B cell (primary cell): ENCODE data around the gene ANKS1B. TPM values are rescaled to one million over a fixed set of nuclear protein-coding genes. Genes with fewer than 3 reads are reported as not detected.

Experiments
- ATAC-seq: fragments of 200-7000 bp; cut with Tn5 transposase; one replicate; pipeline ENCODE4 v1.10.0; 2021; ENCODE audit warnings: low read depth, mild to moderate bottlenecking, moderate number of reproducible peaks, moderate library complexity
- CTCF ChIA-PET: fragments of 350-600 bp; sonication (Branson Sonifier 250); formaldehyde crosslinking; loops from one replicate; lab custom pipeline; 2021; ENCODE audit warnings: antibody characterized with exemption, inconsistent platforms; lab: Charles Lee
- POLR2A ChIA-PET: fragments of 350-600 bp; sonication (Branson Sonifier 250); formaldehyde crosslinking; loops from one replicate; lab custom pipeline; 2021; ENCODE audit warnings: antibody characterized with exemption; lab: Charles Lee
- DNase-seq: peaks from one replicate; pipeline ENCODE4 v3.0.0; 2013
- H2AFZ ChIP-seq: 2 replicates; pipeline ENCODE4 v1.6.1; 2012; ENCODE audit warnings: mild to moderate bottlenecking, low read depth, low read length; ENCODE audit not compliant: insufficient read depth, poor library complexity, severe bottlenecking
- H3K27ac ChIP-seq, 2 donors: 1 replicate in 1 of 2; 2 replicates in 1 of 2; pipeline ENCODE4 v1.5.1; 2012 to 2013; ENCODE audit warnings: low read length in 2 of 2, mild to moderate bottlenecking in 2 of 2, moderate library complexity in 1 of 2
- H3K27me3 ChIP-seq, 4 experiments: fragments of 200-600 bp in 1 of 4; sonication (generic) in 1 of 4; replicated peaks in 1 of 4; 1 replicate in 2 of 4; 2 replicates in 2 of 4; pipeline versions ENCODE4 v1.6.1 to v1.7.0; 2013 to 2016; ENCODE audit warnings: low read length in 3 of 4, mild to moderate bottlenecking in 2 of 4, mixed read lengths in 1 of 4, moderate library complexity in 1 of 4; ENCODE audit not compliant: insufficient read depth in 4 of 4, control insufficient read depth in 3 of 4; ENCODE audit errors: control extremely low read depth in 1 of 4
- H3K36me3 ChIP-seq, 2 experiments: replicated peaks in 1 of 2; 1 replicate in 1 of 2; 2 replicates in 1 of 2; pipeline versions ENCODE4 v1.6.1 to v1.7.1; 2013; ENCODE audit warnings: low read length in 1 of 2; ENCODE audit not compliant: insufficient read depth in 2 of 2, control insufficient read depth in 1 of 2; ENCODE audit errors: control extremely low read depth in 1 of 2, extremely low read depth in 1 of 2
- H3K4me1 ChIP-seq, 2 donors: fragments of 200-600 bp in 1 of 2; sonication (generic) in 1 of 2; 1 replicate in 1 of 2; 2 replicates in 1 of 2; pipeline versions ENCODE4 v1.5.1 to v1.6.1; 2013 to 2017; ENCODE audit warnings: low read length in 2 of 2; ENCODE audit not compliant: control insufficient read depth in 2 of 2, insufficient read depth in 2 of 2
- H3K4me2 ChIP-seq: replicated peaks from 2 replicates; pipeline ENCODE3; 2012; ENCODE audit warnings: mild to moderate bottlenecking, low read depth, low read length; ENCODE audit not compliant: poor library complexity, severe bottlenecking
- H3K4me3 ChIP-seq, 5 experiments: fragments of 200-600 bp in 1 of 5; sonication (generic) in 1 of 5; 1 replicate in 3 of 5; 2 replicates in 2 of 5; pipeline versions ENCODE4 v1.5.1 to v1.7.0; 2011 to 2016; ENCODE audit warnings: low read length in 4 of 5, mild to moderate bottlenecking in 4 of 5, low read depth in 2 of 5, control low read depth in 1 of 5, moderate library complexity in 1 of 5; ENCODE audit not compliant: insufficient read depth in 1 of 5; ENCODE audit errors: control extremely low read depth in 1 of 5, extremely low read depth in 1 of 5
- H3K79me2 ChIP-seq: fragments of 200-600 bp; sonication (generic); one replicate; pipeline ENCODE4 v1.6.0; 2016; ENCODE audit warnings: low read length; ENCODE audit not compliant: control insufficient read depth, insufficient read depth
- H3K9ac ChIP-seq: fragments of 200-600 bp; sonication (generic); 2 replicates; pipeline ENCODE4 v1.6.1; 2017; ENCODE audit warnings: mild to moderate bottlenecking, low read length, moderate library complexity
- H3K9me3 ChIP-seq, 3 donors: one replicate each; pipeline versions ENCODE4 v1.6.1 to v1.7.1; 2013; ENCODE audit warnings: low read length in 2 of 3; ENCODE audit not compliant: control insufficient read depth in 2 of 3, insufficient read depth in 1 of 3; ENCODE audit errors: control extremely low read depth in 1 of 3
- H4K20me1 ChIP-seq: 2 replicates; pipeline ENCODE4 v1.6.0; 2012; ENCODE audit warnings: mild to moderate bottlenecking, low read length; ENCODE audit not compliant: insufficient read depth, control insufficient read depth, poor library complexity, severe bottlenecking
- H3K27ac Mint-ChIP-seq: one replicate; pipeline ENCODE4 v1.8.0; 2021; ENCODE audit warnings: mixed read lengths
- H3K27me3 Mint-ChIP-seq: one replicate; pipeline ENCODE4 v1.8.0; 2021; ENCODE audit warnings: mixed read lengths
- H3K4me1 Mint-ChIP-seq: one replicate; pipeline ENCODE4 v1.8.0; 2021; ENCODE audit warnings: mixed read lengths
- H3K4me3 Mint-ChIP-seq: one replicate; pipeline ENCODE4 v1.8.0; 2021; ENCODE audit warnings: mixed read lengths
- H3K9me3 Mint-ChIP-seq: one replicate; pipeline ENCODE4 v1.8.0; 2022; ENCODE audit warnings: mixed read lengths; ENCODE audit not compliant: insufficient read depth
- CTCF ChIP-seq: fragments of 200-600 bp; IDR thresholded peaks from one replicate; pipeline ENCODE4 v1.8.0; 2022; ENCODE audit warnings: antibody characterized with exemption, mild to moderate bottlenecking
- EZH2 ChIP-seq: IDR thresholded peaks from 2 replicates; pipeline ENCODE4 v1.6.1; 2012; ENCODE audit warnings: borderline replicate concordance, low read depth, mild to moderate bottlenecking, moderate library complexity, low read length; ENCODE audit not compliant: insufficient read depth, poor library complexity, severe bottlenecking
- WGBS: methylation state at CpG from one replicate; pipeline ENCODE4 v1.1.5; 2013; ENCODE audit warnings: missing lambda C conversion rate; ENCODE audit not compliant: insufficient coverage; 5-methylcytosine and 5-hydroxymethylcytosine counted together
- intact Hi-C: fragments of 100-400 bp; cut with micrococcal nuclease; formaldehyde crosslinking; loops from one replicate; pipeline ENCODE4 v1.10.0; 2022
- polyA plus RNA-seq: library from polyadenylated mRNA; depleted of rRNA; stranded (reverse); fragments of >200 nt; gene quantifications from 2 replicates; pipeline ENCODE4 v1.2.3, GENCODE V29; 2012
- total RNA-seq, 2 donors: library from RNA; stranded (reverse); fragments of 120-200 nt in 1 of 2; gene quantifications; 1 replicate in 1 of 2; 2 replicates in 1 of 2; pipeline versions ENCODE4 v1.2.3 to v1.2.4, GENCODE V29; 2013 to 2022

ANKS1B gene
- total and polyA plus RNA-seq, 2 donors (not counting 1 experiment from before 2014, with no cell fraction given): not detected

DNA sequence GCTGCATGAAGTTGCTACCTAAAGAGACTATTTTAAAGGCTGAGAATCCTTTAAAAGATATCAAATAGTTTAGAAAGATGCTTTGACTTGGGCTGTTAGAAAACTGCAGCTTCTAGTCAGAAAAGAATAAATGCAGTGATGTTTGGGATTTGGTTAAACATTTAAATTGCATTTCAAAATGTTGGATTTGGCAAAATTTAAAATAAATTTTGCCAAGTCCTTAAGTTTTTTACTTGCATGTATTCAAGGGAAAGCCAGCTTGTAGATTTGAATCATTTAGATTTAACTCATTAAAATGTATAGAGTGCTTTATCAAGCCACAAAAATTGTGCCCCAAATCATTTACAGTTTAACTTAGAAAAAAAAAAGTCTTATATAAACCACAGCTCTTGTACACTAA lies 109.7 kb downstream of the ANKS1B start:
- H3K27ac Mint-ChIP-seq: no peak overlapping the region
- H3K36me3 ChIP-seq: no peaks in the 10 kb centered on the region
- no peaks in the 10 kb centered on the region for H3K9me3 ChIP-seq
- intact Hi-C loops: no loop called here
- no peak overlapping the region for H3K27ac ChIP-seq
- no peaks in the 10 kb centered on the region for H3K79me2 ChIP-seq
- peaks cover under 1% of the 10 kb centered on the region for H3K9me3 Mint-ChIP-seq
- H3K4me2 ChIP-seq: no peak overlapping the region
- H3K4me3 ChIP-seq: no peak overlapping the region
- no peak for TF ChIP-seq EZH2
- TF ChIP-seq CTCF: no peak
- no peak overlapping the region for H2AFZ ChIP-seq
- H3K9ac ChIP-seq: no peak overlapping the region
- no peaks in the 10 kb centered on the region for H3K4me1 Mint-ChIP-seq
- ChIA-PET POLR2A (no interaction called here), CTCF (no interaction called here)
- no peaks in the 10 kb centered on the region for H3K27me3 Mint-ChIP-seq
- H3K4me1 ChIP-seq: no peaks in the 10 kb centered on the region
- no peaks in the 10 kb centered on the region for H3K27me3 ChIP-seq
- H3K4me3 Mint-ChIP-seq: no peak overlapping the region
- ATAC-seq (no peak), DNase-seq (no peak)
- no peaks in the 10 kb centered on the region for H4K20me1 ChIP-seq

GRCh38 chr12:99870085-99870484 lies 114.7 kb downstream of the ANKS1B start:
- Histone ChIP-seq H3K27ac (no peak overlapping the region), H2AFZ (no peak overlapping the region), H4K20me1 (no peaks in the 10 kb centered on the region), H3K4me3 (no peak overlapping the region), H3K36me3 (no peaks in the 10 kb centered on the region), H3K9me3 (no peaks in the 10 kb centered on the region), H3K79me2 (no peaks in the 10 kb centered on the region), H3K4me1 (no peaks in the 10 kb centered on the region), H3K4me2 (no peak overlapping the region), H3K27me3 (no peaks in the 10 kb centered on the region), H3K9ac (no peak overlapping the region)
- WGBS: no CpG with 5 or more reads among the region's 5 CpGs
- Mint-ChIP-seq H3K9me3 (peaks cover 4% of the 10 kb centered on the region), H3K27ac (no peak overlapping the region), H3K4me1 (no peaks in the 10 kb centered on the region), H3K4me3 (no peak overlapping the region), H3K27me3 (no peaks in the 10 kb centered on the region)
- TF ChIP-seq CTCF (no peak), EZH2 (no peak)
- ATAC-seq (no peak), DNase-seq (no peak)
- ChIA-PET POLR2A (no interaction called here), CTCF (no interaction called here)
- intact Hi-C loops: no loop called here
